Measurements from ENCODE around the gene TIMM23. TPM values are rescaled to one million over a fixed set of nuclear protein-coding genes. Genes with fewer than 3 reads are reported as not detected.

TIMM23 gene
- polyA plus RNA-seq, 3 donors, result 17.2 to 72.1 (median 71.2) TPM

- peak overlapping the region; percentile 85 for H3K4me2 ChIP-seq (replicated peaks; ENCODE audit: extremely low read depth, low read length, poor library complexity, severe bottlenecking)
- peak; percentile 64 to 83 (median 75) for DNase-seq
- peak overlapping the region; percentile 68 for H3K9ac ChIP-seq (ENCODE audit: insufficient read depth, low read length, poor library complexity, severe bottlenecking)
- Mint-ChIP-seq H3K4me1 (peaks cover 69% of the 10 kb centered on the region), H3K27me3 (ENCODE audit: low read depth in 3 of 3) (no peaks in the 10 kb centered on the region), H3K27ac (peak overlapping the region; percentile 94 to 97 (median 97)), H3K4me3 (peak overlapping the region; percentile 91 to 95), H3K9me3 (peaks cover 0 to 1% (median 0%) of the 10 kb centered on the region in 7 donors), H3K36me3 (peaks cover 32 to 38% of the 10 kb centered on the region in 2 donors)
- 0% methylated on average over 4 of the region's 7 CpGs for WGBS (ENCODE audit: insufficient coverage)
- H4K20me1 ChIP-seq (ENCODE audit: insufficient read depth, low read length), result peaks cover 73% of the 10 kb centered on the region
- peaks cover 100% of the 10 kb centered on the region for H3K79me2 ChIP-seq (ENCODE audit: insufficient read depth, low read length)
- H2AFZ ChIP-seq (ENCODE audit: insufficient read depth, low read depth, low read length, poor library complexity, severe bottlenecking), result no peak overlapping the region
- H3K27ac ChIP-seq (ENCODE audit: low read depth in 1 of 2, low read length in 2 of 2), result peak overlapping the region; percentile 87 to 93
- peaks cover 19 to 27% of the 10 kb centered on the region in 2 donors for H3K36me3 ChIP-seq (replicated peaks in 1 of 2; ENCODE audit: control insufficient read depth in 1 of 2, insufficient read depth in 2 of 2, low read length in 2 of 2)
- peak overlapping the region; percentile 66 to 91 (median 76) for H3K4me3 ChIP-seq (replicated peaks in 1 of 3; ENCODE audit: low read depth in 2 of 3, low read length in 3 of 3)
- H3K27me3 ChIP-seq (ENCODE audit: control insufficient read depth in 2 of 2, insufficient read depth in 2 of 2, low read length in 2 of 2), result no peaks in the 10 kb centered on the region
- TF ChIP-seq CTCF (IDR thresholded peaks at IDR 0.05), result no peak
- peaks cover 59 to 77% of the 10 kb centered on the region in 2 donors for H3K4me1 ChIP-seq (ENCODE audit: control insufficient read depth in 1 of 2, insufficient read depth in 2 of 2, low read length in 2 of 2)
- intact Hi-C loops (cut with micrococcal nuclease), result loop anchor here in 1 of 2 donors (10.0 kb wide), 1 partner anchor 1055 kb away; no protein-coding TSS in a partner anchor
- H3K9me3 ChIP-seq (replicated peaks in 1 of 2; ENCODE audit: control insufficient read depth in 1 of 2, insufficient read depth in 1 of 2, low read length in 2 of 2), result no peaks in the 10 kb centered on the region
These were observed 47.5 kb downstream of the TIMM23 start for GRCh38 chr10:46019569-46020343.

GRCh38 chr10:46020344-46020657, 48.0 kb downstream of the TIMM23 start:
- Mint-ChIP-seq H3K27ac (peak overlapping the region; percentile 94 to 97 (median 97)), H3K27me3 (ENCODE audit: low read depth in 3 of 3) (no peaks in the 10 kb centered on the region), H3K4me1 (peaks cover 72% of the 10 kb centered on the region), H3K9me3 (peaks cover 0 to 1% (median 0%) of the 10 kb centered on the region in 7 donors), H3K36me3 (peaks cover 26 to 33% of the 10 kb centered on the region in 2 donors), H3K4me3 (peak overlapping the region; percentile 91 to 95)
- no peak for TF ChIP-seq CTCF (IDR thresholded peaks at IDR 0.05)
- H3K27me3 ChIP-seq (ENCODE audit: control insufficient read depth in 2 of 2, insufficient read depth in 2 of 2, low read length in 2 of 2), result no peaks in the 10 kb centered on the region
- H4K20me1 ChIP-seq (ENCODE audit: insufficient read depth, low read length), result peaks cover 73% of the 10 kb centered on the region
- peak overlapping the region; percentile 85 for H3K4me2 ChIP-seq (replicated peaks; ENCODE audit: extremely low read depth, low read length, poor library complexity, severe bottlenecking)
- H3K27ac ChIP-seq (ENCODE audit: low read depth in 1 of 2, low read length in 2 of 2), result peak overlapping the region; percentile 87 to 93
- H3K4me1 ChIP-seq (ENCODE audit: control insufficient read depth in 1 of 2, insufficient read depth in 2 of 2, low read length in 2 of 2), result peaks cover 64 to 83% of the 10 kb centered on the region in 2 donors
- H3K4me3 ChIP-seq (replicated peaks in 1 of 3; ENCODE audit: low read depth in 2 of 3, low read length in 3 of 3), result peak overlapping the region; percentile 66 to 91 (median 76)
- no peaks in the 10 kb centered on the region for H3K9me3 ChIP-seq (replicated peaks in 1 of 2; ENCODE audit: control insufficient read depth in 1 of 2, insufficient read depth in 1 of 2, low read length in 2 of 2)
- WGBS (ENCODE audit: insufficient coverage), result no CpG with 5 or more reads among the region's 3 CpGs
- H2AFZ ChIP-seq (ENCODE audit: insufficient read depth, low read depth, low read length, poor library complexity, severe bottlenecking), result no peak overlapping the region
- intact Hi-C loops (cut with micrococcal nuclease), result loop anchor here in 1 of 2 donors (10.0 kb wide), 1 partner anchor 1056 kb away; no protein-coding TSS in a partner anchor
- H3K79me2 ChIP-seq (ENCODE audit: insufficient read depth, low read length), result peaks cover 100% of the 10 kb centered on the region
- DNase-seq, result peak; percentile 12 to 57 (median 44)
- H3K9ac ChIP-seq (ENCODE audit: insufficient read depth, low read length, poor library complexity, severe bottlenecking), result peak overlapping the region; percentile 68
- H3K36me3 ChIP-seq (replicated peaks in 1 of 2; ENCODE audit: control insufficient read depth in 1 of 2, insufficient read depth in 2 of 2, low read length in 2 of 2), result peaks cover 15 to 25% of the 10 kb centered on the region in 2 donors

Data from CD14-positive monocyte (primary cell).